Peyer's patch (tissue), 4 donors: Measurements from ENCODE around the gene OPTC. TPM values are rescaled to one million over a fixed set of nuclear protein-coding genes. Genes with fewer than 3 reads are reported as not detected.

Experiments
- DNase-seq, 3 donors: peaks; one replicate each; pipeline ENCODE4 v3.0.0-alpha.2; 2017 to 2019
- H3K27ac ChIP-seq, 4 donors: fragments of 200-600 bp; sonication (generic); one replicate each; pipeline ENCODE4 v1.5.1; 2016 to 2019
- H3K27me3 ChIP-seq, 2 donors: fragments of 200-600 bp; sonication (generic); one replicate each; pipeline ENCODE4 v1.5.1; 2019
- H3K36me3 ChIP-seq, 3 donors: fragments of 200-600 bp; sonication (generic); one replicate each; pipeline ENCODE4 v1.5.1; 2016 to 2019
- H3K4me1 ChIP-seq, 4 donors: fragments of 200-600 bp; sonication (generic); one replicate each; pipeline ENCODE4 v1.5.1; 2016 to 2019
- H3K4me3 ChIP-seq, 4 donors: fragments of 200-600 bp; sonication (generic); 1 replicate in 3 of 4; 2 replicates in 1 of 4; pipeline ENCODE4 v1.5.1; 2016 to 2019; ENCODE audit warnings: mild to moderate bottlenecking in 1 of 4
- H3K9me3 ChIP-seq, 4 donors: fragments of 200-600 bp; sonication (generic); one replicate each; pipeline ENCODE4 v1.5.1; 2016 to 2019; ENCODE audit warnings: mild to moderate bottlenecking in 1 of 4
- POLR2A ChIP-seq, 2 donors: fragments of 450-650 bp; IDR thresholded peaks; one replicate each; pipeline ENCODE4 v1.5.1; 2017; ENCODE audit warnings: antibody characterized with exemption in 2 of 2, mild to moderate bottlenecking in 2 of 2, moderate library complexity in 2 of 2
- total RNA-seq, 4 donors: library from RNA; depleted of rRNA; stranded (reverse); fragments of >200 nt; gene quantifications; one replicate each; pipeline ENCODE4 v1.1.0, GENCODE V29; 2016
- TF ChIP-seq, protein P1 (sequence below), 6 experiments: fragments of 450-650 bp in 4 of 6; fragments of 200-600 bp in 2 of 6; sonication (generic) in 1 of 6; IDR thresholded peaks; one replicate each; pipeline ENCODE4 v1.5.1; 2017 to 2019; ENCODE audit warnings: antibody characterized with exemption in 6 of 6, mild to moderate bottlenecking in 3 of 6, moderate library complexity in 1 of 6

The OPTC gene
- total RNA-seq, 4 donors from 2014 or later, result not detected

DNA sequence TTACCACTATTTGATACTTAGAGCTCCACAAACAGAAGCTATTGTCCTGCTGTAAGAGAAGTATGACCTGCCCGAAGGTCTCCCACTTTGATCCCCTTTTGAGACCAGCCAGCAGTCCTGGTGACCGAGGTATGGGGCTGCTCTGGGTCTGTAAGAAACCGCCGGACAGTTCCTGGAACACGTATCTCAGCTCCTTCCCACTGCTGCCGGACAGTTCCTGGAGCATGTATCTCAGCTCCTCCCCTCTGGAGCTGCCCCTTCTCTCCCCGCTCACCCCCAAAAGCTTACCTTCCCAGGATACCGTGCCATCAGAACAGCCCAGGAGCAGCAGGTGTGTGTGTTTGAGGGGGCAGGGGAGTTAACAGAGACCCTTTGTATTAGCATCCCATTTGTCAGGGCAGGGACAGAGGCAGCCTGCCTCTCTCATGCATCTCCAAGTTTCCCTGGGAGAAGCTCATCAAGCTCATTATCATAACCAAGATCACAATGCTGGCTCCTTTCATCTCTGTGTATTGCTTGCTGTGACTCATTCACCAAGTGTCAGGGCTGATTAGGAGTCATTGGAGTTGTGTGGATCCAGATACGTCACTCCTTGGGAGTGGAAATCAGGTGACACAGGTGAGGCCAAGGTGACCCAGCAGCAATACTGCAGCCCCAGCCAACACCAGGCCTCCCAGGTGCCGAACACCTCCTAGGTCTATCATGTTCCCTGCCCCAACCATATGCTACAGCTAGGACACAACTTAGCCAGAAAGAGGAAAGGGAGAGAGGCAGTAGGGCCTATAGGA, 25.3 kb downstream of the OPTC start:
- TF ChIP-seq POLR2A (IDR thresholded peaks at IDR 0.05), result peak in 1 of 2 donors; percentile 29
- TF ChIP-seq, protein P1, sequence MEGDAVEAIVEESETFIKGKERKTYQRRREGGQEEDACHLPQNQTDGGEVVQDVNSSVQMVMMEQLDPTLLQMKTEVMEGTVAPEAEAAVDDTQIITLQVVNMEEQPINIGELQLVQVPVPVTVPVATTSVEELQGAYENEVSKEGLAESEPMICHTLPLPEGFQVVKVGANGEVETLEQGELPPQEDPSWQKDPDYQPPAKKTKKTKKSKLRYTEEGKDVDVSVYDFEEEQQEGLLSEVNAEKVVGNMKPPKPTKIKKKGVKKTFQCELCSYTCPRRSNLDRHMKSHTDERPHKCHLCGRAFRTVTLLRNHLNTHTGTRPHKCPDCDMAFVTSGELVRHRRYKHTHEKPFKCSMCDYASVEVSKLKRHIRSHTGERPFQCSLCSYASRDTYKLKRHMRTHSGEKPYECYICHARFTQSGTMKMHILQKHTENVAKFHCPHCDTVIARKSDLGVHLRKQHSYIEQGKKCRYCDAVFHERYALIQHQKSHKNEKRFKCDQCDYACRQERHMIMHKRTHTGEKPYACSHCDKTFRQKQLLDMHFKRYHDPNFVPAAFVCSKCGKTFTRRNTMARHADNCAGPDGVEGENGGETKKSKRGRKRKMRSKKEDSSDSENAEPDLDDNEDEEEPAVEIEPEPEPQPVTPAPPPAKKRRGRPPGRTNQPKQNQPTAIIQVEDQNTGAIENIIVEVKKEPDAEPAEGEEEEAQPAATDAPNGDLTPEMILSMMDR (IDR thresholded peaks at IDR 0.05), result no peak
- no peak overlapping the region for H3K4me3 ChIP-seq
- H3K27ac ChIP-seq, result peak overlapping the region in 1 of 4 donors; percentile 70
- H3K4me1 ChIP-seq, result peaks cover 0 to 13% (median 5%) of the 10 kb centered on the region in 4 donors
- no peaks in the 10 kb centered on the region for H3K36me3 ChIP-seq
- DNase-seq, result peak in 2 of 3 donors; percentile 68 to 80
- no peaks in the 10 kb centered on the region for H3K9me3 ChIP-seq
- H3K27me3 ChIP-seq, result no peaks in the 10 kb centered on the region

DNA sequence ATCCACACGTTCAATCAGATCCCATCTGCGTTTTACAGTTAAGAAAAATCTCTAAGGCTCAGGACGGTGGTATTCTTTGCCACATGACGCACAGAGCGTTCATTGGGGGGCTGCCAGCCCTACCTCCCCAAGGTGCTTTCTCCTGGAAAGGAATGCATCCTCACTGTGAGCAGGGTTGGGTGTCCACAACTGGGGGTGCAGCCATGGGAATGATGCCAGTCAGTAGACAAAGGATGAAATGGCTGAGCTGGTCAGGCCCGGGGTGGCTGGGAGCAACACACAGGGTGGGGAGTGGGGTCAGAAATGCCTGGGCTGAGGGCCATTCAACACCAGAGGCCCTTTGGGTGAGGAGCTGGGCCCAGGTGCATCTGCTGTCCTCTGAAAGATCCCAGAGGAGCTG, 25.9 kb downstream of the OPTC start:
- H3K27ac ChIP-seq, result peak overlapping the region in 1 of 4 donors; percentile 70
- no peaks in the 10 kb centered on the region for H3K9me3 ChIP-seq
- no peaks in the 10 kb centered on the region for H3K27me3 ChIP-seq
- no peak for DNase-seq
- H3K4me3 ChIP-seq, result no peak overlapping the region
- no peak for TF ChIP-seq POLR2A (IDR thresholded peaks at IDR 0.05)
- TF ChIP-seq, protein P1 (IDR thresholded peaks at IDR 0.05), result no peak
- no peaks in the 10 kb centered on the region for H3K36me3 ChIP-seq
- peaks cover 0 to 13% (median 5%) of the 10 kb centered on the region in 4 donors for H3K4me1 ChIP-seq

DNA sequence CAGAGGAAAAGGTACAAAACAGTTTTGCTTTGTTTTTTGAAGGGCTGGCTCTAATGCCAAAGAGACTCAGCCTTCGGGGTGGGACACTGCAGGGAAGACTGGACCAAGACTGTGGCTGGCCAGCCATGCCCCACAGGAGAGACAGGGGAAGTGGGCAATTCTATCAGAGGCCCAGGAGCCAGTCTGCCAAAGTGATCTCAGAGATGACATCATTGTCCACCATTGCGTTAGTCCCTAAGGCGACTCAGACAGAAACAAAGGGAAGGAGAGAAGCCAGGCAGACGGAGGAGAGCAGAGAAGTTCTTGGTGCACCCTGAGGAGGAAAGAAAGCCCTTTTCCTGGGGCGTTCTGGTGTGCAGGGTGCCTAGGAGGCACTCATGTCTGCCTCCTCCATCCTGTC, 26.4 kb downstream of the OPTC start:
- H3K27ac ChIP-seq, result peak overlapping the region in 1 of 4 donors; percentile 74
- peaks cover 0 to 13% (median 5%) of the 10 kb centered on the region in 4 donors for H3K4me1 ChIP-seq
- no peak for DNase-seq
- TF ChIP-seq, protein P1 (IDR thresholded peaks at IDR 0.05), result no peak
- TF ChIP-seq POLR2A (IDR thresholded peaks at IDR 0.05), result no peak
- H3K27me3 ChIP-seq, result no peaks in the 10 kb centered on the region
- no peaks in the 10 kb centered on the region for H3K36me3 ChIP-seq
- H3K4me3 ChIP-seq, result no peak overlapping the region
- no peaks in the 10 kb centered on the region for H3K9me3 ChIP-seq

DNA sequence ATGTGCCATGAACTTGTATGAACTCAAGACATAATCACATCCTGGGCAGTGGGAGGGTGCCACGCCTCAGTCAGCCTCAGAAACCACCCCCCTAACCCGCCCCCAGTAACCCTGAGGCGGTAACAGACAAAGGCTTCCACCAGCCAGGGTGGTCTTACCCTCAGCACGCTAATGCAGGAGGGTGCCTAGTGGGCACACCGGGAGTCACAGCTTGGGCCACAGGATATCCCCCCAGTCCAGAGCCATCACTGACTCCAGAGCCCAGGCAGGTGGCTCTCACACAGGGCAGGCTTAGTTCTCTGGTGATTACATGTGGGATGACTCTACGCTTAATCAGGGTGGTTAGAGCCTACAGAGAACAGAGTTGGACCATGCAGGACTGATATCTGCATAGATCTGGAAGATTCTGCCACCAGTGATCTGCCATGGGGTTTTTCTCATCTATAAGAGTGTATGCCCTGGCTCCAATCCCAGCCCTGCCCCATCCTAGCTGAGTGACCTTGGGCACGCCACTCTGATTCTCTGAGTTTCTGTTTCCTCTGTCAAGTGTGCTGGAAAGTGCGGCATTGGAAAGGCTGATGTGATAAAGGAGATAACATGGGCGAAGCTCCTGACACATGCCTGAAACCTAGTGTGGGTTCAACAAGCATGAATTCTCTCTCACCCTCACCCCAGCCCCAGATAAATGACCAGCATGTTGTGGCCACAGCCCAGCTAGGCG, 27.3 kb downstream of the OPTC start:
- H3K9me3 ChIP-seq, result no peaks in the 10 kb centered on the region
- no peak overlapping the region for H3K4me3 ChIP-seq
- peaks cover 0 to 13% (median 5%) of the 10 kb centered on the region in 4 donors for H3K4me1 ChIP-seq
- no peaks in the 10 kb centered on the region for H3K36me3 ChIP-seq
- peak in 2 of 3 donors; percentile 64 to 72 for DNase-seq
- H3K27ac ChIP-seq, result peak overlapping the region in 1 of 4 donors; percentile 74
- H3K27me3 ChIP-seq, result no peaks in the 10 kb centered on the region
- no peak for TF ChIP-seq POLR2A (IDR thresholded peaks at IDR 0.05)
- TF ChIP-seq, protein P1 (IDR thresholded peaks at IDR 0.05), result no peak

DNA sequence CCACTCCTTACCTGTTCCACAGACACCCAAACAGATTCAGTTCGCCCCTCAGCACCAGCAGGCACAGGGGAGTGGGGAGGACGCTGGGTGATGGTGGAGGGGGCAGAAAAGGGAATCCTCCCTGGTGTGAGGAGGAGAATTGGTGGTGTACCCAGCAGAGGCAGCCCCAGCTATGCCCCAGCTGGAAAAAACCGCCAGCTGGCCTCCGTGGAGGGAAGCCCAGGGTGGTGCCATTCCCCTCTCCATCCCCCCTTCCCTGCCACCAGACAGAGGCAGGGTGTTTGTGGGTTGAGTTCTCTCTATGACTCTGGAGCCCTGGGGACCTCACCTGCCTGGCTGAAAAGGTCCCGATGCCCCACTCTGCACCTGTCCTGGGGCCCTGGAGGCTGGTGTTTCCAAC, 27.9 kb downstream of the OPTC start:
- H3K27me3 ChIP-seq, result no peaks in the 10 kb centered on the region
- no peak for DNase-seq
- no peaks in the 10 kb centered on the region for H3K9me3 ChIP-seq
- no peak overlapping the region for H3K4me3 ChIP-seq
- peak overlapping the region in 1 of 4 donors; percentile 74 for H3K27ac ChIP-seq
- no peaks in the 10 kb centered on the region for H3K36me3 ChIP-seq
- peaks cover 0 to 13% (median 5%) of the 10 kb centered on the region in 4 donors for H3K4me1 ChIP-seq
- no peak for TF ChIP-seq POLR2A (IDR thresholded peaks at IDR 0.05)
- TF ChIP-seq, protein P1 (IDR thresholded peaks at IDR 0.05), result no peak
